Body of pancreas (tissue), 4 donors: ENCODE data around the gene OR52E2.

Experiments
- POLR2A ChIP-seq, 3 donors: fragments of 450-650 bp; IDR thresholded peaks; one replicate each; pipeline ENCODE4 v1.6.1; 2016; ENCODE audit warnings: antibody characterized with exemption in 3 of 3, mild to moderate bottlenecking in 2 of 3
- TF ChIP-seq, protein P1 (sequence below), 7 experiments: fragments of 450-650 bp in 4 of 7; fragments of 200-600 bp in 3 of 7; sonication (generic) in 3 of 7; IDR thresholded peaks; one replicate each; pipeline ENCODE4 v1.5.1; 2016 to 2019; ENCODE audit warnings: antibody characterized with exemption in 7 of 7

DNA sequence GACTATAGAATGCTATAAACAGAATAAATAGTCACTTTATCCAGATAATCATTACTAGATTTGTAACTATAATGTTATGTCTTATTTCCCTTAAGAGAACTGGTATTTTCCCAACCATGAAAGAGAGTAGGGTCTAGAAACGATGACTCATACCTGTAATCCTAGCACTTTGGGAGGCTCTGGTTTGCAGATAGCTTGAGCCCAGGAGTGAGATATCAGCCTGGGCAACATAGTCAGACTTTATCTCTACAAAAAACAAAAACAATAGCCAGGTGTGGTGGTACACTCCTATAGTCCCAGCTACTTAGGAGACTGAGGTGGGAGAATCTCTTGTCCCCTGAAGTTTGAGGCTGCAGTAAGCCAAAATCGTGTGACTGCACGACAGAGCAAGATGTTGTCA is 47.9 kb upstream of the OR52E2 start:
- TF ChIP-seq, protein P1, sequence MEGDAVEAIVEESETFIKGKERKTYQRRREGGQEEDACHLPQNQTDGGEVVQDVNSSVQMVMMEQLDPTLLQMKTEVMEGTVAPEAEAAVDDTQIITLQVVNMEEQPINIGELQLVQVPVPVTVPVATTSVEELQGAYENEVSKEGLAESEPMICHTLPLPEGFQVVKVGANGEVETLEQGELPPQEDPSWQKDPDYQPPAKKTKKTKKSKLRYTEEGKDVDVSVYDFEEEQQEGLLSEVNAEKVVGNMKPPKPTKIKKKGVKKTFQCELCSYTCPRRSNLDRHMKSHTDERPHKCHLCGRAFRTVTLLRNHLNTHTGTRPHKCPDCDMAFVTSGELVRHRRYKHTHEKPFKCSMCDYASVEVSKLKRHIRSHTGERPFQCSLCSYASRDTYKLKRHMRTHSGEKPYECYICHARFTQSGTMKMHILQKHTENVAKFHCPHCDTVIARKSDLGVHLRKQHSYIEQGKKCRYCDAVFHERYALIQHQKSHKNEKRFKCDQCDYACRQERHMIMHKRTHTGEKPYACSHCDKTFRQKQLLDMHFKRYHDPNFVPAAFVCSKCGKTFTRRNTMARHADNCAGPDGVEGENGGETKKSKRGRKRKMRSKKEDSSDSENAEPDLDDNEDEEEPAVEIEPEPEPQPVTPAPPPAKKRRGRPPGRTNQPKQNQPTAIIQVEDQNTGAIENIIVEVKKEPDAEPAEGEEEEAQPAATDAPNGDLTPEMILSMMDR (IDR thresholded peaks at IDR 0.05) = no peak
- no peak for TF ChIP-seq POLR2A (IDR thresholded peaks at IDR 0.05)
